Measurements from ENCODE around the gene DUSP28.

The DUSP28 gene

DNA sequence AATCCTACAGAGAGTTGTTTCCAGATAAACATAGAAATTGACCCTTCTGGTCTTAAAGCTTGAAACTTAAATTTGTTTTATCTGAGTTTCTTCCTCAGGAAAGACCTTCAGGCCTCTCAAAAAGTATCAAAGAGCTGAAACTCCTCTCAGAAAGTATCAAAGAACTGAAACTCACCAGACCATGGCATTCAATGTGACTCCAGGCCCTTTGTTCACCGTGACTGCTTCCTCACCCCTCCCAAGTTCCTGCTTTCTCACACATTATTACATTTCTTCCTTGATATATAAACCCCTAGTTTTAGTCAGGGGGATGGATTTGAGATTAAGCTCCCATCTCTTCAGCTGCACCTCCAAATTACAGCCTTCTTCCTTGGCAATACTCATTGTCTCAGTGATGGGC is 8.3 kb upstream of the DUSP28 start:
- no peaks in the 10 kb centered on the region for H3K4me1 ChIP-seq (ENCODE audit: control insufficient read depth, insufficient read depth, low read length)
- no peak overlapping the region for H3K27ac ChIP-seq (ENCODE audit: low read length)
- no peaks in the 10 kb centered on the region for H3K9me3 ChIP-seq (ENCODE audit: control insufficient read depth in 2 of 2, low read length in 2 of 2)
- H3K4me3 ChIP-seq (ENCODE audit: low read length in 2 of 2) = no peak overlapping the region
- H3K27me3 ChIP-seq (ENCODE audit: control insufficient read depth in 1 of 2, insufficient read depth in 2 of 2, low read length in 2 of 2) = peaks cover 4 to 6% of the 10 kb centered on the region in 2 donors
- H3K36me3 ChIP-seq (ENCODE audit: control insufficient read depth in 2 of 2, insufficient read depth in 2 of 2, low read length in 2 of 2) = peaks cover 0 to 2% of the 10 kb centered on the region in 2 donors
- no peak overlapping the region for H3K9ac ChIP-seq (ENCODE audit: low read length in 2 of 2)

DNA sequence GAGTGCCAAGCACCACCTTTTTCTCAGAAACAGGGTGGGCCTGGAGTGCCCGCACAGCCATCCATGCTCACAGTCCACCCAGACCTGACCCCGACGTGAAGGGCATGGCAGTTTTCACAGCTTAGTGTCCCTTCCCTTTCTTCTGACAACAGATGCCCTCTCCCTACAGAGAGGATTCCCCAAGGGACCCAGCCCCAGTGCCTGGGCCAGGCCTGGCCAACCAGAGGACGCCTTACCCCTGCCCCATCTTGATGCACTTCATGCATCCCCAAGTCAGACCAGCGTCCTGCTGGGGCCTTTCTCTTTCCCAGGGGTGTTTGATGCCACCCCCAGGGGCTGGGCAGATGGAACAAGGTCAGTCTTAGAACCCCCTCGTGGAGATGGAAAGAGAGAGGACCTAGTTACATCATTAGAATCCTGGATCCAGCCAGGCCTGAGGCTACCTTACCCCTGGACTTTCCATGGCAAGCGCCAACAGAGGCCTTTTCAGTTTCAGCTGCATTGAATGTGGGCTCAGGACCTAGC is 6.1 kb upstream of the DUSP28 start:
- Histone ChIP-seq H3K9ac (ENCODE audit: low read length in 2 of 2) (no peak overlapping the region), H3K4me3 (ENCODE audit: low read length in 2 of 2) (no peak overlapping the region), H3K27me3 (ENCODE audit: control insufficient read depth in 1 of 2, insufficient read depth in 2 of 2, low read length in 2 of 2) (peaks cover 10 to 11% of the 10 kb centered on the region in 2 donors), H3K36me3 (ENCODE audit: control insufficient read depth in 2 of 2, insufficient read depth in 2 of 2, low read length in 2 of 2) (peaks cover 0 to 2% of the 10 kb centered on the region in 2 donors), H3K9me3 (ENCODE audit: control insufficient read depth in 2 of 2, low read length in 2 of 2) (no peaks in the 10 kb centered on the region), H3K27ac (ENCODE audit: low read length) (no peak overlapping the region), H3K4me1 (ENCODE audit: control insufficient read depth, insufficient read depth, low read length) (peaks cover 10% of the 10 kb centered on the region)

DNA sequence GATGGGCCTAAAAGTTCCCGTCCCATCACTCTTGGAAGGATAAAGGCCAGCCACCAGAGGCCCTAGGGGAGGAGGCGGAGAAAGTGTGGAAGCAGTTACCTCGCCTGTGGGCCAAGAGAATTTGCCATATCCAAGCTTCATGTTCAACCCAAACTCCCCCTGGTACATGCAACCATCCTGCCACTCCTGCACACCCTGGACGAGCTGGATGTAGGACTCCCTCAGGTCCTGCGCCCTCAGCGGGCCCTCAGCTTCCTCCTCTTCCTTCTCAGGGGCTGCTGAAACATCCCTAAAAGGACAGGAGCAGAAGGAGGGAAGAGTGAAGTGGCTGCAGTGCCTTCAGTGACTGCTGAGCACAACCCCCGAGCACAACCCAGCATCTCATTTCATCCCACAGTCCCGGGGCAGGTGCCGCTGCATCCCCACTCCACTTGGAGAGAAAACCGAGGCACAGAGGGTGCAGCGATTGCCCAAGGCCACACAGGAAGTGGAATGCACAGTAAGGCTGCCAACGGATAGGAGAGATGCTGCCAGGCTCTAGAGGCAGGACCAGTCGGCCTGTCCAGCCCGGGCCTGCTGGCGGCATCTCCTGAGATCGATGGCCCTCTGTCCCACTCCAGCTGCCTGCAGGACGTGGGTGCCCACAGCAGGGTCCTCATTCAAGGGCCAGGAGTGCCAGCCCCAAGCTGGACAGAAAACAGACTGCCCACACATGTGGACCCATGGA is 5.2 kb upstream of the DUSP28 start:
- Histone ChIP-seq H3K36me3 (ENCODE audit: control insufficient read depth in 2 of 2, insufficient read depth in 2 of 2, low read length in 2 of 2) (peaks cover 0 to 2% of the 10 kb centered on the region in 2 donors), H3K9ac (ENCODE audit: low read length in 2 of 2) (no peak overlapping the region), H3K27ac (ENCODE audit: low read length) (no peak overlapping the region), H3K27me3 (ENCODE audit: control insufficient read depth in 1 of 2, insufficient read depth in 2 of 2, low read length in 2 of 2) (peaks cover 10 to 11% of the 10 kb centered on the region in 2 donors), H3K4me1 (ENCODE audit: control insufficient read depth, insufficient read depth, low read length) (peaks cover 18% of the 10 kb centered on the region), H3K9me3 (ENCODE audit: control insufficient read depth in 2 of 2, low read length in 2 of 2) (no peaks in the 10 kb centered on the region), H3K4me3 (ENCODE audit: low read length in 2 of 2) (no peak overlapping the region)

DNA sequence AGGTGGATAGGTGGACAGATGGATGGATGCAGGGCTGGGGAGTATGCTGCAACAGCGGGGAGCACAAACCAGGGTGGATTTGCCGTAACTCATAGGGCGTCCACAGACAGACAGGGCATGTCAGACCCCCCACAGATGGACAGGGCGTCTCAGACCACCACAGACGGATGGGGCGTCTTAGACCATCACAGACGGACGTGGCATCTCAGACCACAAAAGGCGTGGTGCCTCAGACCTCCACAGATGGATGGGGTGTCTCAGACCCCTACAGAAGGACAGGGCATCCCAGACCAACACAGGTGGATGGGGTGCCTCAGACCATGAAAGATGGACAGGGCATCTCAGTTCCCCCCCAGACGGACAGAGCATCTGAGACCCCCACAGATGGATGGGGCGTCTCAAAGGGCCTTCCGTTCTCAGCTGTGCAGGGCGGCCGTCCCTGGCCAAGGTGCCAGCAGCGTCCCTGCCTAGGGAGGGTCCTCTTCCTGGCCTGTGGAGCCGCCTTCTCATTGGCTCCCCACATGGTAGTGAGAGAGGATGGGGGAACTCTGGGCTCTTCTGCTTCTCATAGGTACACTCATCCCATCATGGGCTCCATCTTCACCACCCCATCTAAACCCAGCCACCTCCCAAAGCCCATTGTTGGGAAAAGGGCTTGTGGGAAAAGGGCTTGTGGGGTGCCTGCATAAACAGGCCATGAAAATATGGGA is 4.5 kb upstream of the DUSP28 start:
- no peak overlapping the region for H3K4me3 ChIP-seq (ENCODE audit: low read length in 2 of 2)
- no peaks in the 10 kb centered on the region for H3K9me3 ChIP-seq (ENCODE audit: control insufficient read depth in 2 of 2, low read length in 2 of 2)
- H3K36me3 ChIP-seq (ENCODE audit: control insufficient read depth in 2 of 2, insufficient read depth in 2 of 2, low read length in 2 of 2) = peaks cover 0 to 2% of the 10 kb centered on the region in 2 donors
- no peak overlapping the region for H3K9ac ChIP-seq (ENCODE audit: low read length in 2 of 2)
- peaks cover 10 to 11% of the 10 kb centered on the region in 2 donors for H3K27me3 ChIP-seq (ENCODE audit: control insufficient read depth in 1 of 2, insufficient read depth in 2 of 2, low read length in 2 of 2)
- peaks cover 22% of the 10 kb centered on the region for H3K4me1 ChIP-seq (ENCODE audit: control insufficient read depth, insufficient read depth, low read length)
- no peak overlapping the region for H3K27ac ChIP-seq (ENCODE audit: low read length)

DNA sequence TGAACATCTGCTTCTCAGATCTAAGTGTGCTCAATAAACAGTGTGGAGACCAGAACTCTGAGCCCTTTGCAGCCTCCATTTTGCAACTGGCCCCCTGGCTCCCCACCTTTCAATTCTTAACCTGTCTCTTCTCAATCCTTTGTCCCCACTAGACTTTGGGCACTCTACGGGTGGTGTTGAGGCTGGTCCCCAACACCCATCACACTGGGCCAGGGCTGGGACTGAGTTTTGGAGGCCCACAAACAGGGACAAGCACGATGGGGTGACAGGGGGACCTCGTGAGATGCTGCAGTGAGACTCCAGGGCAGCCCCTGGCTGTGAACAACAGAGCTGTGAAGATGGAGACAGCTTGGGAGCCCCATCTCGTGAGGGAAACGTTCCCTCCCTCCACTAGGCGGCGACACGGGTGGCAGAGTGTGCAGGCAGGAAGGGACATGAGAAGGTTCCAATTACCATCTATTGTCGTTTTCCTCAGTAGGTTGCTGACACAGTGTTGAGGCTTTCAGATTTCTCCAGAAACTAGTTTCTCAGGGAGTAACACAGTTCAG is 3.5 kb upstream of the DUSP28 start:
- no peaks in the 10 kb centered on the region for H3K36me3 ChIP-seq (ENCODE audit: control insufficient read depth in 2 of 2, insufficient read depth in 2 of 2, low read length in 2 of 2)
- H3K9ac ChIP-seq (ENCODE audit: low read length in 2 of 2) = no peak overlapping the region
- no peak overlapping the region for H3K27ac ChIP-seq (ENCODE audit: low read length)
- peaks cover 27% of the 10 kb centered on the region for H3K4me1 ChIP-seq (ENCODE audit: control insufficient read depth, insufficient read depth, low read length)
- H3K9me3 ChIP-seq (ENCODE audit: control insufficient read depth in 2 of 2, low read length in 2 of 2) = no peaks in the 10 kb centered on the region
- peaks cover 10 to 11% of the 10 kb centered on the region in 2 donors for H3K27me3 ChIP-seq (ENCODE audit: control insufficient read depth in 1 of 2, insufficient read depth in 2 of 2, low read length in 2 of 2)
- peak overlapping the region in 1 of 2 donors; percentile 62 for H3K4me3 ChIP-seq (ENCODE audit: low read length in 2 of 2)

DNA sequence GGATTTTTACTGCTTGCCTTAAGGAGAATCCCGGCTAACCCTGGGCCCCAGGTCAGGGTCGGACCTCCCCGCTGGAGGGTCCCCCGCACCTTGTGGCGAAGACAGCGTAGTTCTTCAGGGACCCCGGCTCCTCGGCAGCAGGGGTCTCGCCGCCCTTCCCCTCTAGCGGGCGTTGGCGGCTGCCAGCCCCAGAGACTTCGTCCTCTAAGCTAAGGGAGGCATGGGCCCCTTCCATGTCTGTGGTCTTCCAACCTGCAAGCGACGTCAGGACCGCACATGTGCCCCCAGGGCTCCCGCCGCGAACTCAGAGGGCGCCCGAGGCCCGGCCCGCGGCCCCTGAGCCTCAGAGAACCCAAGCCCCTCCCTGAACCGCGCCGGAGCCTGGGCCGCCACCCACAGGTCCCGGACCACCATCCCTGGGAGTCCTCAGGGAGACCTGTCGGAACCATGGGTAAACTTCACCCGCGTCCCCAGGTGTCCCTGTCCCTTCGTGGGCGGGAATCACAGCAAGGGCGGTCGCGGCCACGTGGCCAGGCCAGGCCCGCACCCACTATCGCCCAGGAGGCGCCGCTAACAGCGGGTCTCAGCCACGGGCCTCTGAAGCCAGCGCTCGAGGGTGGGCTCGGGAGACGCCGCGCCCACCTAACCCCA is 2.9 kb upstream of the DUSP28 start:
- no peak overlapping the region for H3K9ac ChIP-seq (ENCODE audit: low read length in 2 of 2)
- peaks cover 10 to 11% of the 10 kb centered on the region in 2 donors for H3K27me3 ChIP-seq (ENCODE audit: control insufficient read depth in 1 of 2, insufficient read depth in 2 of 2, low read length in 2 of 2)
- H3K27ac ChIP-seq (ENCODE audit: low read length) = no peak overlapping the region
- peak overlapping the region; percentile 27 to 62 for H3K4me3 ChIP-seq (ENCODE audit: low read length in 2 of 2)
- peaks cover 30% of the 10 kb centered on the region for H3K4me1 ChIP-seq (ENCODE audit: control insufficient read depth, insufficient read depth, low read length)
- H3K9me3 ChIP-seq (ENCODE audit: control insufficient read depth in 2 of 2, low read length in 2 of 2) = no peaks in the 10 kb centered on the region
- H3K36me3 ChIP-seq (ENCODE audit: control insufficient read depth in 2 of 2, insufficient read depth in 2 of 2, low read length in 2 of 2) = no peaks in the 10 kb centered on the region

DNA sequence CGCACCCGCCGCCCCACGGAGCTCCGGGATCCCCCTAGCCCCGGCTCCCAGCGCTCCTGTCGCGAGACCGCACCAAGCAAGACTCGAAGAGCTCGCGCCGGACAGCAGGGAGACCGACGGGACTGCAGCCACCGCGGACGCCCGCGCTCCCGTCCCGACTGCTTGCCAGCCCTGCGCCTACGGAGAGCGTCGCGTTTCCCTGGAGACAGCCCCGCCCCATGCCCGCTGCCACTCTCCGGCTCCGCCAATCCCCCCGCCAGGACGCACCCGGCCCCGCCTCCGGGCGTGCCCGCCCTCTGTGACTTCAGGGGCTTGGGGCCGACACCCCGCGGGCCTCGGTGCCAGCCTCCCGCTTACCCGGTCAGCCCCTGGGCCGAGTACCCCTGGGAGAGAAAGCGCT is 2.3 kb upstream of the DUSP28 start, which contains the start of gene ANKMY1:
ANKMY1 (minus strand) TSS at position 181 of the 400 bp plus-strand sequence. CDS start 653 bp downstream, outside the sequence.
- peak within 1 kb of the TSS; percentile 27 to 62 for H3K4me3 ChIP-seq (ENCODE audit: low read length in 2 of 2)
- H3K4me1 ChIP-seq (ENCODE audit: control insufficient read depth, insufficient read depth, low read length) = peaks cover 30% of the 10 kb centered on the region

DNA sequence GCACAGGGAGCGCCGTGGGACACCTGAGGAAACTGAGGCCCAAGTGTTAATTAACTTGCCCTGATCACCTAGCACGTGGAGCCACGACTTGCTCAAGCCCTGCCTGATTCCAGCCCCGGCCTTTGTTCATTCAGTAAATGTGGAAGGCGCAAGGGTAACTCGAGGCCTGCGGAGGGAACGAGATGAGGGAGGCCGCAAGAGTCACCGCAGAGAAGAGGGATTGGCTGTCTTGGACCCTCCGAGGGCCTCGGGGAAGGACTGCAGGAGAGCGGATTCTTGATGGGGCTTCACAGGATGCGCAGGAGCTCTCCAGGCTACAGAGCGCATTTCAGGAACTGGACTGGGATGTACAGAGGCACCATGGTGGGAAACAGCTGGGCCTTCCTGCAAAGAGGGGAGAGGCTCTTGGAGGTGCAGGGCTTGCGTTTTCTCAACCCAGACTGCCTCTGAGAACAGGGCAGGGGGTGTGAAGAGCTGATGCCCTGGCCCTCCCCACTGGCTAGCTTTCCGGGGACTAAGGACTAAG is 1.9 kb upstream of the DUSP28 start:
- Histone ChIP-seq H3K9me3 (ENCODE audit: control insufficient read depth in 2 of 2, low read length in 2 of 2) (no peaks in the 10 kb centered on the region), H3K4me3 (ENCODE audit: low read length in 2 of 2) (peak overlapping the region in 1 of 2 donors; percentile 62), H3K9ac (ENCODE audit: low read length in 2 of 2) (no peak overlapping the region), H3K27me3 (ENCODE audit: control insufficient read depth in 1 of 2, insufficient read depth in 2 of 2, low read length in 2 of 2) (peaks cover 10 to 11% of the 10 kb centered on the region in 2 donors), H3K4me1 (ENCODE audit: control insufficient read depth, insufficient read depth, low read length) (peaks cover 30% of the 10 kb centered on the region), H3K36me3 (ENCODE audit: control insufficient read depth in 2 of 2, insufficient read depth in 2 of 2, low read length in 2 of 2) (no peaks in the 10 kb centered on the region), H3K27ac (ENCODE audit: low read length) (no peak overlapping the region)

More for the DNA sequence above, 2.3 kb upstream of the DUSP28 start, which contains the start of gene ANKMY1:
- H3K27me3 ChIP-seq (ENCODE audit: control insufficient read depth in 1 of 2, insufficient read depth in 2 of 2, low read length in 2 of 2) = peaks cover 10 to 11% of the 10 kb centered on the region in 2 donors
- no peaks in the 10 kb centered on the region for H3K9me3 ChIP-seq (ENCODE audit: control insufficient read depth in 2 of 2, low read length in 2 of 2)
- H3K9ac ChIP-seq (ENCODE audit: low read length in 2 of 2) = no peak within 1 kb of the TSS
- H3K36me3 ChIP-seq (ENCODE audit: control insufficient read depth in 2 of 2, insufficient read depth in 2 of 2, low read length in 2 of 2) = no peaks in the 10 kb centered on the region
- no peak within 1 kb of the TSS for H3K27ac ChIP-seq (ENCODE audit: low read length)

DNA sequence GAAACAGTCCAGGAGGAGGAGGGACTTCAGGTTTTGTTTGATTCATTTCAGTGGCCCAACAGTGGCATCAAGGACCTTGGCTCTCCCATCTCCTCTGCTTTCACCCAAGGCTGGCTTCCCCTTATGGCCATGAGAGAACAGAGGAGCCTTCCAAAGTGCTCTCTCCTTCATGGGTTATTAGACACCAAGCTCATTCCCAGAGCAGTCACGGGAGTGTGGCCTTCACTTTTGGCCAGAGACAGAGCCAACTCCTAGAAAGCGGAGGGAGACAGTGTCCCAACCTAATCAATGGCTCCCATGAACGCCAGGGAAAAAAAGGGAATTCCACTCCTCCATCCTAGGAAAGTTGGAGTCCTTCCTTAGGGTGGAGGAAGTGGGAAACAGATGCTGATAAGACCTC is 871 bp upstream of the DUSP28 start:
- no peak overlapping the region for H3K27ac ChIP-seq (ENCODE audit: low read length)
- H3K27me3 ChIP-seq (ENCODE audit: control insufficient read depth in 1 of 2, insufficient read depth in 2 of 2, low read length in 2 of 2) = peaks cover 10 to 11% of the 10 kb centered on the region in 2 donors
- H3K4me3 ChIP-seq (ENCODE audit: low read length in 2 of 2) = peak overlapping the region in 1 of 2 donors; percentile 15
- H3K36me3 ChIP-seq (ENCODE audit: control insufficient read depth in 2 of 2, insufficient read depth in 2 of 2, low read length in 2 of 2) = no peaks in the 10 kb centered on the region
- no peak overlapping the region for H3K9ac ChIP-seq (ENCODE audit: low read length in 2 of 2)
- peaks cover 30% of the 10 kb centered on the region for H3K4me1 ChIP-seq (ENCODE audit: control insufficient read depth, insufficient read depth, low read length)
- no peaks in the 10 kb centered on the region for H3K9me3 ChIP-seq (ENCODE audit: control insufficient read depth in 2 of 2, low read length in 2 of 2)

All from stomach smooth muscle (tissue), 2 donors.